RKO (cell line): ENCODE data around the gene ABTB2.

Experiments used
- DNase-seq: peaks from one replicate; pipeline ENCODE4 v3.0.0-alpha.2; 2016; ENCODE audit warnings: low spot score

Gene ABTB2

DNA sequence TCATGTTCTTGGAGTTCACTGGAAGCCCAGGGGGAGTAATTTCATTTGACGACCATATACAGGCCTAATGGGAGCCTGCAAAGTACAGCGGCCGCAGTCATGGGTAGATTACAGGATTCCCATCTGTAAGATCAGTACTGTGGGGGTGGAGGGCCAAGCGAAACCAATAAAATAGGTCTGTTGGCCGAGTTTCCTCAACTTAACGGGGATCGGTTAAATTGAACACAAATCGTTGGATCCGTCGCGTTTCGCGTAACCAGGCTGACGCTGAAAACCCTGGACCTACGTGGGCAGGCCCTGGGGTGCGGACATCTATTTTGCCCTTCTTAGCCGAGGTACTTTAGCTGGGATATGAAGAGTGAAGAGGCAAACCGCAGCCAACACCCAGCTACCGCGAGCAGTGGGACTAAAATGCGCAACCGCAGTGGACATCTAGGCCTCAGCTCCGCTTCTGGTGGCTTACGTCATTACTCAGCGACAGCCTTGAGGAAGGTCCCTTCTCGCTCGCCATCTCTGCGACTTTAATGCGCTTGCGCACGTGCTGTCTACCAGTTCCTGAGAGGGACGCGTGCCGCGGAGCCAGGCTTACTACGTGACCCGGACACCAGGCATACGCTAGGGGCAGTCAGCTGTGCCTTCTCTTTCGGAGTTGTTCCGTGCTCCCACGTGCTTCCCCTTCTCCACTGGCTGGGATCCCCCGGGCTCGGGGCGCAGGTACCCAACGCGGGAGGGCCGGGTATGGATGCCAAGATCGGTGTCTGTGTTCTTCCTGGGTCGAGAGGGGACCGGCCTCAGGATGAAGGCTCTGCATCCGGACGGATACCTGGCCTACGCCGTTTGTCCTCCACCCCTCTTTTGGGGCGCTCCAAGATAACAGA is 252.5 kb downstream of the ABTB2 start, which contains the start of gene NAT10:
Gene NAT10 (plus strand): TSS at position 551 of the 878 bp plus-strand sequence. CDS start 2,597 bp downstream, outside the sequence.
- DNase-seq = peak; percentile 99

DNA sequence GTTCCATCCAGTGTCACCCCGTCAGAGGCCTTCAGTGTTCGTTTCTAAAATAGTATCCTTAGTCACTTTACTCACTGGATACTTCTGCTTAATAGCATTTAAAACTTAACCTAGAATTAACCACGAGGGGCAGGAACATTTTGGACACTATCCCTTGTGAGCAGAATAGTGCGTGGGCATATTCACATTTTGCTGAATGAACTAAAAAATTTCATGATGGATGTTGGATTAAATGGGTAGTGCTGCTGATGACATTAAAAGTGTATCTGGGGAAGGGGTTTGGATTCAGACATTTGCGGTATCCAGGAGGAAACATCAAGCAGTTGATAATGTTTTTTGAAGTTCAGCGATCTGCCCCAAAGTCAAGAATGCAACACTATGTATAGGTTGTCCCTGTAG is 253.1 kb downstream of the ABTB2 start:
- DNase-seq = peak; percentile 48
